Stromal cell of bone marrow (primary cell): ENCODE results near the gene IMPACT.
A peak's percentile ranks its signal among the peaks of the same experiment; 100 is the strongest.

Experiments used
- DNase-seq: peaks from one replicate; pipeline ENCODE4 v3.0.0-alpha.2; 2012; ENCODE audit warnings: low read depth

The IMPACT gene

GRCh38 chr18:24479371-24479770, 52.9 kb downstream of the IMPACT start:
- DNase-seq, result no peak

- no peak for DNase-seq
Measured at GRCh38 chr18:24482821-24483220, 56.4 kb downstream of the IMPACT start.

GRCh38 chr18:24485681-24486080, 59.2 kb downstream of the IMPACT start:
- no peak for DNase-seq

- no peak for DNase-seq
Measured at GRCh38 chr18:24486684-24487083, 60.2 kb downstream of the IMPACT start.

GRCh38 chr18:24488824-24489493, 62.5 kb downstream of the IMPACT start:
- no peak for DNase-seq

- no peak for DNase-seq
Measured at GRCh38 chr18:24490539-24490938, 64.1 kb downstream of the IMPACT start.

GRCh38 chr18:24491927-24492834, 65.7 kb downstream of the IMPACT start:
- DNase-seq, result no peak

- no peak for DNase-seq
Measured at GRCh38 chr18:24494586-24494985, 68.1 kb downstream of the IMPACT start.

- peak; percentile 19 for DNase-seq
Measured at GRCh38 chr18:24497031-24497754, 70.7 kb downstream of the IMPACT start.

GRCh38 chr18:24499814-24500213, 73.3 kb downstream of the IMPACT start:
- DNase-seq, result no peak

GRCh38 chr18:24500217-24500616, 73.7 kb downstream of the IMPACT start:
- DNase-seq, result no peak

GRCh38 chr18:24500766-24501165, 74.3 kb downstream of the IMPACT start:
- no peak for DNase-seq

GRCh38 chr18:24502667-24503523, 76.4 kb downstream of the IMPACT start:
- no peak for DNase-seq
